Right atrium auricular region (tissue), 2 donors: Measurements from ENCODE around the gene TOM1L2. TPM values are rescaled to one million over a fixed set of nuclear protein-coding genes. Genes with fewer than 3 reads are reported as not detected.

Experiments
- DNase-seq: peaks from one replicate; pipeline ENCODE4 v3.0.0-alpha.2; 2019; ENCODE audit warnings: low spot score
- H3K27ac ChIP-seq, 2 donors: fragments of 200-600 bp; sonication (generic); 1 replicate in 1 of 2; 2 replicates in 1 of 2; pipeline ENCODE4 v1.5.1; 2016 to 2019
- H3K27me3 ChIP-seq, 2 donors: fragments of 200-600 bp; sonication (generic); one replicate each; pipeline versions ENCODE4 v1.5.1 to v1.6.0; 2017 to 2019
- H3K36me3 ChIP-seq: fragments of 200-600 bp; sonication (generic); one replicate; pipeline ENCODE4 v1.5.1; 2016
- H3K4me1 ChIP-seq, 2 donors: fragments of 200-600 bp; sonication (generic); one replicate each; pipeline versions ENCODE4 v1.5.1 to v1.6.0; 2017 to 2019
- H3K4me3 ChIP-seq, 2 donors: fragments of 200-600 bp; sonication (generic); 1 replicate in 1 of 2; 2 replicates in 1 of 2; pipeline ENCODE4 v1.5.1; 2017 to 2019; ENCODE audit warnings: mild to moderate bottlenecking in 1 of 2, moderate library complexity in 1 of 2
- H3K9me3 ChIP-seq, 2 donors: fragments of 200-600 bp; sonication (generic); one replicate each; pipeline ENCODE4 v1.5.1; 2019
- CTCF ChIP-seq, 2 donors: fragments of 200-600 bp; sonication (generic); IDR thresholded peaks; one replicate each; pipeline ENCODE4 v1.5.1; 2019; ENCODE audit warnings: antibody characterized with exemption in 2 of 2
- total RNA-seq, 2 donors: library from RNA; depleted of rRNA; stranded (reverse); fragments of >200 nt; gene quantifications; one replicate each; pipeline ENCODE4 v1.1.0, GENCODE V29; 2016

Gene TOM1L2
- total RNA-seq, 2 donors from 2014 or later, result 186 to 347 TPM

GRCh38 chr17:17837966-17838962 is 133.9 kb downstream of the TOM1L2 start:
- Histone ChIP-seq H3K9me3 (no peaks in the 10 kb centered on the region), H3K27me3 (no peaks in the 10 kb centered on the region), H3K4me1 (peaks cover 0 to 92% of the 10 kb centered on the region in 2 donors), H3K27ac (peak overlapping the region; percentile 100), H3K4me3 (no peak overlapping the region), H3K36me3 (no peaks in the 10 kb centered on the region)
- DNase-seq, result peak; percentile 72
- TF ChIP-seq CTCF (IDR thresholded peaks at IDR 0.05), result no peak

GRCh38 chr17:17837380-17837821 is 134.8 kb downstream of the TOM1L2 start:
- H3K4me1 ChIP-seq, result peaks cover 0 to 84% of the 10 kb centered on the region in 2 donors
- H3K9me3 ChIP-seq, result no peaks in the 10 kb centered on the region
- peak; percentile 87 for DNase-seq
- H3K36me3 ChIP-seq, result no peaks in the 10 kb centered on the region
- TF ChIP-seq CTCF (IDR thresholded peaks at IDR 0.05), result peak in 1 of 2 donors; percentile 43
- H3K27me3 ChIP-seq, result no peaks in the 10 kb centered on the region
- H3K27ac ChIP-seq, result peak overlapping the region; percentile 100
- peak overlapping the region in 1 of 2 donors; percentile 90 for H3K4me3 ChIP-seq

GRCh38 chr17:17836818-17837379 is 135.3 kb downstream of the TOM1L2 start, which contains the start of gene SREBF1:
Gene SREBF1, minus strand, starts transcription at chr17:17836986. Its CDS starts 169 bp downstream, at chr17:17836817.
- no peak for TF ChIP-seq CTCF (IDR thresholded peaks at IDR 0.05)
- peaks cover 0 to 83% of the 10 kb centered on the region in 2 donors for H3K4me1 ChIP-seq
- DNase-seq, result no peak

GRCh38 chr17:17836250-17836817 is 135.9 kb downstream of the TOM1L2 start:
- H3K4me1 ChIP-seq, result peaks cover 0 to 83% of the 10 kb centered on the region in 2 donors
- H3K36me3 ChIP-seq, result no peaks in the 10 kb centered on the region
- H3K4me3 ChIP-seq, result peak overlapping the region; percentile 70 to 90
- H3K27ac ChIP-seq, result peak overlapping the region; percentile 100
- H3K9me3 ChIP-seq, result no peaks in the 10 kb centered on the region
- no peak for TF ChIP-seq CTCF (IDR thresholded peaks at IDR 0.05)
- no peaks in the 10 kb centered on the region for H3K27me3 ChIP-seq
- DNase-seq, result peak; percentile 98

More at GRCh38 chr17:17836818-17837379, 135.3 kb downstream of the TOM1L2 start, which contains the start of gene SREBF1:
- Histone ChIP-seq H3K36me3 (no peaks in the 10 kb centered on the region), H3K4me3 (peak within 1 kb of the TSS; percentile 70 to 90), H3K27ac (peak within 1 kb of the TSS; percentile 100), H3K9me3 (no peaks in the 10 kb centered on the region), H3K27me3 (no peaks in the 10 kb centered on the region)

- peaks cover 0 to 83% of the 10 kb centered on the region in 2 donors for H3K4me1 ChIP-seq
Measured at GRCh38 chr17:17835415-17836249, 136.6 kb downstream of the TOM1L2 start.

More at GRCh38 chr17:17835415-17836249, 136.6 kb downstream of the TOM1L2 start:
- Histone ChIP-seq H3K36me3 (no peaks in the 10 kb centered on the region), H3K27ac (peak overlapping the region; percentile 100), H3K27me3 (no peaks in the 10 kb centered on the region), H3K4me3 (peak overlapping the region; percentile 70 to 90), H3K9me3 (no peaks in the 10 kb centered on the region)
- DNase-seq, result no peak
- no peak for TF ChIP-seq CTCF (IDR thresholded peaks at IDR 0.05)
